GM18505 (cell line): Measurements from ENCODE around the gene WSB1.

Experiments used
- ATAC-seq: cut with Tn5 transposase; IDR thresholded peaks from one replicate; pipeline ENCODE4 v1.9.1; 2021; ENCODE audit not compliant: unreplicated experiment
- POLR2A ChIP-seq: IDR thresholded peaks from 4 replicates; pipeline ENCODE4 v1.6.1; 2011; ENCODE audit warnings: borderline replicate concordance; ENCODE audit not compliant: insufficient read depth, insufficient read length; ENCODE audit errors: extremely low read depth

WSB1 gene

GRCh38 chr17:27313301-27313700 is 19.4 kb downstream of the WSB1 start:
- ATAC-seq: no peak
- TF ChIP-seq POLR2A: no peak

GRCh38 chr17:27315322-27315721 is 21.4 kb downstream of the WSB1 start:
- TF ChIP-seq POLR2A: no peak
- no peak for ATAC-seq

- ATAC-seq: no peak
- no peak for TF ChIP-seq POLR2A
Observed at GRCh38 chr17:27315796-27316465, 22.0 kb downstream of the WSB1 start.

GRCh38 chr17:27318228-27318627 is 24.3 kb downstream of the WSB1 start:
- no peak for TF ChIP-seq POLR2A
- ATAC-seq: no peak

GRCh38 chr17:27318633-27319032 is 24.7 kb downstream of the WSB1 start:
- no peak for ATAC-seq
- no peak for TF ChIP-seq POLR2A

- no peak for ATAC-seq
- TF ChIP-seq POLR2A: no peak
Observed at GRCh38 chr17:27319541-27320221, 25.8 kb downstream of the WSB1 start.

GRCh38 chr17:27320222-27320560 is 26.3 kb downstream of the WSB1 start:
- no peak for TF ChIP-seq POLR2A
- no peak for ATAC-seq

- TF ChIP-seq POLR2A: no peak
- no peak for ATAC-seq
Observed at GRCh38 chr17:27321372-27321771, 27.5 kb downstream of the WSB1 start.

- no peak for TF ChIP-seq POLR2A
- no peak for ATAC-seq
Observed at GRCh38 chr17:27322026-27322425, 28.1 kb downstream of the WSB1 start.

- no peak for ATAC-seq
- no peak for TF ChIP-seq POLR2A
Observed at GRCh38 chr17:27322690-27323508, 29.0 kb downstream of the WSB1 start.

GRCh38 chr17:27323538-27324215 is 29.8 kb downstream of the WSB1 start:
- TF ChIP-seq POLR2A: no peak
- ATAC-seq: no peak

- no peak for TF ChIP-seq POLR2A
Observed at GRCh38 chr17:27324771-27325339, 30.9 kb downstream of the WSB1 start.

GRCh38 chr17:27326051-27326450 is 32.1 kb downstream of the WSB1 start:
- no peak for ATAC-seq
- TF ChIP-seq POLR2A: no peak

More at GRCh38 chr17:27324771-27325339, 30.9 kb downstream of the WSB1 start:
- no peak for ATAC-seq
